NCI-H2171 (cell line): ENCODE data around the gene FUNDC2.

ENCODE experiments used
- DNase-seq: peaks from one replicate; lab custom pipeline; 2025; lab: John Stamatoyannopoulos, UW

FUNDC2 gene

DNA sequence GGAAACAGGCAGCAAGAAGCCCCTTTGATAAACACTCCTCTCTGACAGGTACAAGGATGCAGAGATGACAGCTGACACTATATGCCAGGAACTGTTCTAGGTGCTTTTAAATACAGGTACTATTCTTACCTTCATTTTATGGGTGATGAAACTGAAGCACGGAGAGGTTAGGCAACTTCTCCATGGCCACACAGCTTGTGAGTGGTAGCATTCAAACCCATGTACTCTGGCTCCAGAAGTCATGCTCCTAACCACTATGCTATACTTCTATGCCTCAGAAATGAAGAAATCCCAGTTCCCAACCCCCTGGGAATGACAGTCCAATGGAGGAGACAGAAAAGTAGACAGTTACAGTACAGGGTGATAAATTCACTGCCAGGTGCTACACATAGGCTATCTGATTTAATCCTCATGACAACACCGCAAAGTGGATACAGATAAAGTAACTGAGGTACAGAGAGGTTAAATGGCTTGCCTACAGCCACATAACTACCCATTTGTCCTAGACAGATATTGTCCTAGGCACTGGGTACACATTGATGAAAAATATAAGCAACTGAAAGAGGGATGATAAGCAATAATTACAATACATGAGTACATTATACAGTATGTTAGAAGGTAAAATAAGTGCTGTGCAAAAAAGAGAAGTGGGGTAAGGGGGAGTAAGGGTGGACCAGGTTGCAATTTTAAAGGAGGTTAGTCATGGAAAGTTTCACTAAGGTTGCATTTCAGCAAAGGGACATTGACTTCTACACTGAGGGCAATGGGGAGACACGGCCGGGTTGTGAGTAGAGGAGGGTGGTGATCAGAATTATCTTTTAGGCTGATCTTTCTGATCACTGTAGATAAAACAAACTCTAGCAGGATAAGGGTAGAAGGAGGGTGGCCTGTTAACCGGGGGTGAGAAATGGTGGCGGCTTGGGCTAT is 2.5 kb upstream of the FUNDC2 start:
- DNase-seq: no peak

DNA sequence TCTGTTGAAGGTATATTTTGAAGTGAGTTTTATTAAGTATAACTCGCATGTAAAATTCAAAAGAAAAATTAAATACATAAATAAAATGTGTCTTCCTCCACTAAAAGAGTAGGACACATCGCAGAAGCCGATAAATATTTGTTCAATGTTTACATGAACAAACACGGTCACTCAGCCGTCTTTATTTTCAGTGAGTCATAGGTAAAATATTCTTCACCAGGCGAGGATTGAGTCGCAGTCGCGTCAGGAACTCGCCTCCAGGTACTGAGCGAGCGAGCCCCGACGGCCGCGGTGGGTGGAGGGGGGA is 271 bp upstream of the FUNDC2 start:
- DNase-seq: no peak

DNA sequence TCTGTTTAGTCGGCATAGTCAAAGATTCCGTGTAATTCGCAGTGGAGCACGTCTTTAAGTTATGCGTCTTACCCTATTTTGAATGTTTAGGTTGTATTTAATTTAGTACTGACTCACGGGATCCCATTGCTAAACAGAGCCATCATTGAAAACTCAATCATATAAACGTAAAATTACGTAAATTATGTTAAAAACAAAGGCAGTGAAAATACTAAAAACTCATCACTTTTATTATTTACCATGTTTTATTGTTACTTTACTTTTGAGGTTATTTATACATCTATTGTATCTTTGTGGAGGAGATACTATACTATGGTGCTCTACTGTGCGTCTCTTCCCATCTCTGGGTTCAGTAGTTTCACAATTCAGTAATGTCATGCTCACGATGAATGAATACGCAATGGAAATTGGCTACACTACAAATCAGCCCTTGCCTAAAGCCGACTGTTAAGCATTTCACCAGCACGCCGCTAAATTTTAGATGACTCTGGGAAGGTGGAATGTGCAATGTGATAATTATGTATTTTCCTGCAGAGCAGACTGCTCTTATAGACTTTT is 944 bp downstream of the FUNDC2 start:
- no peak for DNase-seq

DNA sequence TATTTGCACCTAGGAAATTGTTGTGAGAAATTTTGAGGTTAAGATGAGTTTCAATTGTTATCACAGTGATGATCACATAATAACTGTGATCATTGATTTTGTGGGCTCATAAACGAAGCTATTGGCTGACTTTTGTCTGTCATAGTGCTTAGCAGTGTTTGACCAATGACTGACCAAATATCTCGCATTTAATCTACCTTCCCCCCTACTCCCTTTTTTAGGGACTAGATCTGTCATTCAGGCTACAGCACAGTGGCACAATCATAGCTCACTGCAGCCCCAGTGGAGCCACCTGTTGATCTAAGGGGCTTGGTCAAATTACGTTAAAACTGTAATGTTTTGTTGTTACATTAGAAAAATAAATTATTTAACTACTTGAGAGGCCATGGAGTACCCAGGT is 1.5 kb downstream of the FUNDC2 start:
- DNase-seq: no peak

DNA sequence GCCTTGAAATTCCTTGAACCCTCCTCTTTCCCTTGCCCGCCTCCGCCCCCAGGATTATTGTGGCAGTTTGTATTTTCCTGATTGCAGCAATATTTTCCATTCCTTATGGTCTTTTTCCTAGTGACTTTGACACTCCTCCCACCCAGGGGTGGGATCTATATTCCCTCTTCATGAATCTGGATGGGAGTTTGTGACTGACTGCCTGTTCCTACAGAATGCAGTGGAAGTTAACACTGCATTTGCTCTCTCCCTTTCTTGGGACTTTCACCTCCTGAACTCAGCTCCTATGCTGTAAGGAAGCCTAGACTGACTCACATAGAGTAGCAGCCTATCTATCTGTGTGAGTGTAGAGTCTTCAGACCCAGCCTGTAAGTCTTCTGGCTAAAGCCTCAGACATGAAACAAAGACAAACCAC is 2.2 kb downstream of the FUNDC2 start:
- DNase-seq: no peak

DNA sequence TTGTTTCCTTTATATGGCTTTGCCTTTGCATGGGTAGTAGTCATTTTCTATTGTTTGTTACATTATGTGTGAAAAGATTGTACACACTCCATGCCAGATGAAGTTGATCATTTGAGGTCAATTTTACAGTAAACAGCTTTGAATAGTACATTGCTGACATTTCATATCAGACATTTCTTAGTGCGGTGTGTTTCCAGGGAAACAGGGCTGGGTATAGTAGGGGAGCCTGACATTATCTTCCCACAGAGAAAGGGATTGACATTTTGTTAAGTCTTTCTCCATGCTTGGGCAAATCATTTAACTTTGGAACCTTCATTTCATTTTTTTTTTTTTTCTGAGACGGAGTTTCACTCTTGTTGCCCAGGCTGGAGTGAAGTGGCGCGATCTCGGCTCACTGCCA is 5.0 kb downstream of the FUNDC2 start:
- DNase-seq: no peak

DNA sequence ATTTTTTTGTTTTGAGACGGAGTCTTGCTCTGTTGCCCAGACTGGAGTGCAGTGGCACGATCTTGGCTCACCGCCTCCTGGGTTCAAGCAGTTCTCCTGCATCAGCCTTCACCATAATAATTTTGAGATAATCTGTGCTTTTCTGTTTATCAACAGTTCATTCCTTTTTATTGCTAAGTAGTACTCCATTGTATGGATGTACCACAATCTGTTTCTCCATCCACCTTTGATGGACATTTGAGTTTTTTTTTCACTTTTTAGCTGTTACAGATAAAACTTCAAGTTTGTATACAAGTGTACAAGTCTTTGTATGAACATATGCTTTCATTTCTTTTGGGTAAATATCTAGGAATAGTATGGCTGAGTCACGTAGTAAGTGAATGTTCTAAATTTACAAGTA is 9.0 kb downstream of the FUNDC2 start:
- no peak for DNase-seq

DNA sequence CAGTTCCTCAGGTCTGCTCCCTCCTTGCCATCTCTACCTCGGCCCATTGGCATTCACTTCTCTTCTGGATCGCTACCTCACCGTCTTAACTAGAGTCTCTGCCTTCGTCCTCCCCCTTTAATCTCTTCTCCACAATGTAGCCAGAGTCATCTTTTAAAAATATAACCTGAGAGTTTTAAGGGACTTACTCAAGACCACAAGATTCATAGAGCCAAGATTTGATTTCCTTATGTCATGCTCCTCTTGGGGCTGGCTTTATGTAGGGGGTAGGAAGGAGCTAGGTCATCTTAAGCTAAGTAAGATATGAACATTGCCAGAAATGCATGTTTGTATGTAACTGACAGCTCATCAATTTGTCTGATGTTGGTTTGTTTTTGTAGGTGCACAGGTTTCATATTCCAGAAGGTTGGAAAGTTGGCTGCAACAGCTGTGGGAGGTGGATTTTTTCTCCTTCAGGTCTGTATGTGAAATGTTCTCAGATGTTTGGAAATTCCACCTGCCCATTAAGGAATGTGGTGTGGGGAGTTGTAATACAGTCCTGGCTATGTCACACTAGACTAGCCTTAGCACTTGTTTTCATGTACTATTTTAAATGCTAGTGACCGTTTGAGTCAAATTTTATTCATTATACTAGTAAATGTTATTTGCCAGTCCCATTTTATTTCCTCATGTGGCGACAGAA is 19.6 kb downstream of the FUNDC2 start:
- DNase-seq: no peak

DNA sequence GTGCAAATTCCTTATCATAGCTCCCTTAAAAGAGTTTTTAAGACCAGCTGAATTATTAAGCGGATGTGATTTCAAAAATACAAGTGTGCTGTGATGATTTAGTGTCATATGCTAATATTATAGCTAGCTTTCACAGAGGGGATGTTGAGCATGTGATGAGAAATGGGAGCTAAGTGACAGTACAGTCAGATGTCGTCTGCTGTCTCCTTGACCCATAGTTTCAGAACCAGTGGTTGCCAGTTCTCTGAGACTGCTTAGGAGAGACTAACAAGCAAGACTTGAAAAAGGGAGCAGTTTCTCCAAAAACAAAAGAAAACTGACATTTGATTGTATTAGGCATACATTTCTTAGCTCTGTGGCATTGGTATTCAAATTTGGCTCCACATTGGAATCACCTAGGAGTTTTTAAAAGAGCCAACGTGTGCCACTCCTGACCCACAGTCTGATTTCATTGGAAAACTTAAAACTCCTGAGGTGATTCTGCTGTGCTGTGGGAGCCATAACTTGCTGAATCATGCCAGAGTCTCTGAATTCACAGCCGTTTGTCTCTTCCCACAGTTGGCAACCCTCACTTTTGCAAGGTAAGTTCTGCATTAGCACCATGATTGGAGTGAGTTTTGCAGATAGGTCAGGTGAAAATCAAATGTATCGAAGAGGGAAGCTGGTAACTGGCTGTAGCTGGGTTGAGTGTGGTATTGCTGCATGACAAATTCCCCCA is 20.3 kb downstream of the FUNDC2 start:
- no peak for DNase-seq

DNA sequence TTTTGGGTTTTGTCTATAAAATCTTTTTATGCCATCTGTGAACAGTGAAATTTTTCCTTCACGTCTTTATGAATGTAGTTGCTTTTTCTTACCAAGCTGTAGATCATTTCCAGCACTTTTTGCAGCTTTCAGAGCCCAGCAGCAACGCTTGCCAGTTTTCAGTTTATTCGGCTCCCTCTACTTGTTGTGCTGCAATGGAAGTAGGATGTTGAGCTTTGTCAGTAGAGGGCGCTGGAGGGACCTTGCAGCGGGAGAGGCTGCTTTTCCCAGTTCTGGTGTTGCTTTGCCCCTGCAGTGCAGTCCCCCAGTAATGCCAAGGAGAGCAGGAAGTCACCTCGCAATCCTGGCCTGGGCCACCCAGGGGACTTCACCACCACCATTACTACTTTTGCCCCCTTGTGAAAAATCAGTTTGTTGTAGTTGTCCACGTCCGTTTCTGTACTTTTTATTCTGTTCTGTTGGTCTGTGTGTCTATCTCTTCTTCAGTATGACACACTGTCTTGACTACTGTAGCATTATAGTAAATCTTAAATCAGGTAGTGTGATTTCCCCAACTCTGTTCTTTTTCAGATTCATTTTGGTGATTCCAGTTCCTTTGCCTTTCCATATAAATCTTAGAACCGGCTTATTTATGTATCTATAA is 22.5 kb downstream of the FUNDC2 start:
- DNase-seq: no peak

DNA sequence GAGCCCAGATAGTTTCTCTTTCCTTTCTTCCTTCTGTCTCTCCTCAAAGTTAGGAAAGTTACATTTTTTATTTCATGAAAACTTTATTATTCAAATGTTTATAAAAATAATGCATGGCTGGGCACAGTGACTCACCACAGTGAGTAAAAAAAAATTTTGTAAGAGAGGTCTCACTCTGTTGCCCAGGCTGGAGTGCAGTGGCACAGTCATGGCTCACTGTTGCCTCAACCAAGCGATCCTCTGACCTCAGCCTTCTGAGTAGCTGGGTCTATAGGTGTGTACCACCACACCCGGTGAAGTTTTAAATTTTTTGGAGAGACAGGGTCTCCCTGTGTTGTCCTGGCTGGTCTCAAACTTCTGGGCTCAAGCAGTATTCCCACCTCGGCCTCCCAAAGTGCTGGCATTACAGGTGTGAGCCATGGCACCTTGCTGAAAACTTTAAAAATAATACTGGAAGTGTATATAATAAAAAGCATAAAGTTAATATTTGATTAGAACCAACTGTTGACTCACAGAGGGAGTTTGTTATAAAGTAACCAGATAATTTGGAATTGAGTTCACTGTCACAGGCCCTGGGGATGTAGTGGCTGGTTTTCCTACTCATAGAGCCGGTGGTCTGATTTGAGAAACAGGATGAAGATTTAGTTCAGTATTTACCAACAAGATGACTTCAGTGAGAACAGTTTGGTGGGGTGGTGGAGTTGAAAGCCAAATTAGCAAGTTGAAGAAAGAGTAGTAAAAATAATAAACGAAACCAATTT is 26.3 kb downstream of the FUNDC2 start:
- DNase-seq: no peak

DNA sequence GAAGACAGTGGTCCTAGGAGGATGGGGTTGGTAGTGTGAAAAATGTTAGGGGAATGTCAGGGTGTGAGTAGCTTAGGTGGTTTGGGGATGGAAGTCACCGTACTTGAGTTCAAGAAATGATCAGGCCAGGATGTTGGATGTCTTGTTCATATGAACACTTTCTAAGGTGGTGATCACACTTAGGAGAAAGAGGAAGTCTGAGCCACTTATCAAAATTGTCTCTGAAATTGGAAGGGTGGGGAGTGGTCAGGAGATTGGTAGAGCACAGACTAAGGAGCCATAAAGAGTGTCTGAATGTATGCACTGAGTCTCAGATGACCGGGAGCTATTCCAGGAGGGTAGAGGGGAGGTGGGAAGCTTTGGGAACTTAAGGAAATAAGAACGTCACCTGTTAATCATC is 27.0 kb downstream of the FUNDC2 start:
- DNase-seq: no peak

DNA sequence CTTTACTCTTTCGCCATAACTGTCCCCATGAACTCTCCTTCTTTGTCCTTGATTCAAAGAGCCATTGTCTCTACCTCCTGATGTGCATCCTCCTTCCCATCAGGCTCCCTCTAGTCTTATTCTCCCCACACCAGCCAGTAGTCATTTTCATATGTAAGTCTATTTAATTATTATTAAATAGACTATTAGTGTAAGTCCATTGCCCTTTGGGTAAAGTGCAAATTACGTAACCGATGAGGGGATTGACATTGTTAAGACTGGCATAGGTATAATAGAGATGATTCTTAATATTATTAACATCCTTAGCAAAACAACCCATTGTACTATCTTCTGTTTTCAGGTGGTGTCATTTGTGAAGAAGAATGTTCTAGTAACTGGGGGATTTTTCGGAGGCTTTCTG is 27.6 kb downstream of the FUNDC2 start:
- no peak for DNase-seq

DNA sequence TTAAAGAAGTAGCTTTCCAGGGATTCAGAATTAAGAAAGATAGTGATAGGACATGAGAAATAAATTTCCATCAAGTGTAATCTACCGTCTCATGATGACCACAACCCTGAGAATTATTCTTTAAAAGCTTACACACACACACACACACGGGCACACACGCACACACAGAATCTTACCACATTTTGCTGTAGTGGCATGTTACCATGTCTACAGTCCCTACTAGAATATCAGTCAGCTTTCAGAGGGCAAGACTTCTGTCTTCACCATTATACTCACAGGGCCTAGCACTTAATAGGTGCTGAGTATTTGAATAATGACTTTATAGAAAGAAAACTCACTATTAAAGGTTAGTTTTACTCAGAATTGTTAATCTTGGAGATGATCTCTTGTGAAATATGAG is 28.9 kb downstream of the FUNDC2 start:
- DNase-seq: no peak

DNA sequence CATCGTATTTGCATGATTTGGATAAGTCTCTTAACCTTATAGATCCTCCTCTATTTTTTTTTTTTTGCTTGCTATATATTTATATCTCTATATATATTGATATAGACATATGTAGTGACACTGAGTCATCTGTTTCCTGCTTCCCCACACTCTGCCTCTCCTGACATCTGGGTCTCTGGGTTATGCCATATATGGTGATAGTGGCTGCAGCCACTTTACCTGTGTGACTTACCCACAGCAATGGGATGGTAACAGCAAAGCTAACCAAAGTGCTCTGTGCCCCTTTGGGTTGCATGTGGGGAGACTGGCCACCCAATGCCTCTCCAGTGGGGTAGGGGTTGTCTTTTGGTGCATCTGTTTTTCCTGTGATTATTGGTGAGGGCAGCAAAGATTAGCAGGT is 29.8 kb downstream of the FUNDC2 start:
- no peak for DNase-seq

DNA sequence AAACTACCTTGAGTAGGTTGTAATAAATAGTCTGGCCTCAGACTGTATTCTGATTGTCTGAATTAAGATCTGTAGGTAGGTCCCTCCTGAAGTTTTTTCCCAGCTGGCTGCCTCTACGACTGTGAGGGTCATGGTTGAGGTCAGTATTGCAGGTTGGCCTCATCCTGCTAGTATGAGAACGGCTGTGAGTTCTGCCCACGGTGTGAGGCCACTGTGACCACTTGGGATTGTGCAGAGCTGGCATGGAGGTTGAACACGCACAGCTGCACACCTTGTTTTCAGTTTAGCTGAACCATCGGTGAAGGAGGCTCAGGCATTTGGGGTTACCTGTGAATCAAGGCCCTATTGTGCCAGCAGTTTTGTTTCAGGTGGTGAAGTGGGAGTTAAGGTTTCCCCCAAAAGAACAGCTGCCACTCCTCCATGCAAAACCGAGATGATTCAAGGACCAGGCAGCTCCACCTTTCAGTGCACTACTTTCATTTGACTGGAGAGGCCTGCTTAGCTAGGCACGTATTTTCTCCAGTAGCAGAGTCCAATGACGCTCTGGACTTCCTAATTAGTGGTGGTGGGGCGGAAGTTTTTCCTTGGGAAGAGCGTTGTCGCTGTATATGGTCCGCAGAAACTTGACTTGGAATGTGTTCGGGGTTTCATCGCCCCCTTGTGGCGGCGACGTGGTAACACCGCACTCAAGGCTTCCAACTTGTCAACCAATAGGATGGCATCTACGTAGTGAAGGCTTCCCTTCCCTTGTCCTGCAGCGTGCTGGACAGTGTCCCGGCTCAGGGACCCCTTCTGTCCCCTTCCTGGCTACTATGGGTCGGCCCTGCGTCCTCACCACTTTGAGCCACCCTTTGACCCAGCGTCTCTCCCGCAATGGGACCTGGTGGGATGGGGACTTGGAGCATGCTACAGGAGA is 30.5 kb downstream of the FUNDC2 start:
- no peak for DNase-seq

DNA sequence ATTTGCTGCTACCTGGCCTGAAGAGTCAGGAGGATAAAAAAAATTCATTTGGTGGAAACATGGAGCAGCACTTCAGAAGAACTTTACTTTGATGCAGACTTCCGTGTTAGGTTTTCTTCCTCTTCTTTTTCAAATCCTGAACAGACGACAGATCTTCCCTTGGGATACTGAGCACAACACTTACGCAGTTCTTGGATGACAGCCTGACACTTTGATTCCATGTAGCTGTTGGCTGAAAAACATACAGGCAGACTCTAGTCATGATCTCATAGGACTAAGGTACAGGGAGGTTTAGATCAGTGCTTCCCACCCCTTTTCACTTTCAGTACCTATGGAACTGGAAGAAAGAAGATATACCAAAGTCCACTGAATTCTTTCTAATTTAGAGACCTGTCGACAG is 35.1 kb downstream of the FUNDC2 start:
- DNase-seq: no peak

DNA sequence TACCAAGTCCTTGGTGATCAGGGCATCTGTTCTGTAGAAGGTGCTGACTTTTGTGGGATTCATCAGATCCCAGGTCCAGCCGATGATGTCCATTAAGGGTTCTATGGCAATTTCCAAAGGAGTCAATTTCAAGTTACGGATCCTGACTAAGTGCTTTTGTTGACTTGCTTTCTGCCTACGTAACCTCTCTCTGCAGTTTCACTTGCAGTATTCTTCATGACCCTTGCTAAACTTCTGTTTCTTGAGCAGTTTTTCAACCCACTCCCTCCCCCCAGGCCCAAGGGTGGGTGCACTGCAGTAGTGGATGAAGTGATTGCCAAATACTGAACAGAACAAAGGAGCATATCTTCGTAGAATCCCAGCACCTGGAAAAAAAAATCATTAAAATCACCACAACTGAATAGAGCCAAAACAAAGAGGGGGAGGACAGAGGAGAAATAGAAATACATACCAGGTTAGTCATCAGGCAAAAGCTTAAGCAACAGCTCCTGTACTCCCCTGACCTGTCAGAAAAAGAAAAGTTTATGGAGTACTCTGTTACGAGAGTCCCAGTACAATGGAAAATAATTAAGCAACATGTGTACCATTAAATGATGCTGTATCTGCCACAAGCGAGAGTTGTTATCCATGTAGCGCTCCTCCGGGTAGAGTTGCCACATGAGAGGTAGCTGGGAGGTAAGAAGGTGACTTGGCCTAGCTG is 38.5 kb downstream of the FUNDC2 start:
- no peak for DNase-seq

DNA sequence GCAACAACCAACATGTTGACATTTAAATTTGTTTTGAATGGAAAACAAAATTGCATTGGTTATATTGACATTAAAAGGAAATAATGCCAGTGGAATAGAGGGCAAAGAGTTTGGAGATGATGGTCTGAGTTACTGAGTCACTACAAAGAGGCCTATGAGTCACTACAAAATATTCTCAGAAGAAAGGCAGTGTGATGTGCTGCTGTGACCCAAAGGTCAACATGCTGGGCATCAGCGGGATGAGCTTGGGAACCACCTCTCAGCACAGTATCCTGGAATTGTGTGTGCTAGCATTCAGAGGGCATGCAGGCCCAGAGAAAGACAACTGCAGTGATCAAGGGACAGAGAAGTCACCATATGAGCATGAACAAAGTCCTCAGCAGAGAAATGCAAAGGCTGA is 41.5 kb downstream of the FUNDC2 start:
- no peak for DNase-seq

DNA sequence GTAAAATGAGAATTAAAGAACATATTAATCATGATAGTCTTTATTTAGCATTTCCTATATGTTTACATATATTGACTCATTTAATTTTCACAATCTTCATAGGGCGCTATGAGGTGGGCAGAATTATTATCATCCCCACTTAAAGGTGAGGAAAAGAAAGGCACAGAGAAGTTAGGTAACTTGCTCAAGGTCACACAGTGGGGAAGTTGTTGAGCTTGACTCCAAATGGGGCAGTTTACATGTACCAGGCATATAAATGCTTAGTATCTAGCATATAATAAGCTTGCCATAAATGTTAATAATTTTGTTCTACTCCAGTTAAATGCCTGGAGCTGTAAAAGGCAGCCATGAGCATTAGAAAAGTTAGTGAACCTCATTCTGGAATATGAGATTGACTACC is 42.8 kb downstream of the FUNDC2 start:
- no peak for DNase-seq
